ENCODE measurements around the gene TCF21. TPM values are rescaled to one million over a fixed set of nuclear protein-coding genes. Genes with fewer than 3 reads are reported as not detected.

The TCF21 gene
- total and polyA plus RNA-seq, 2 of the 13 experiments (the other 11 are each of a cell fraction or from before 2014, with no cell fraction given) = not detected

GRCh38 chr6:133899556-133899955 lies 10.6 kb downstream of the TCF21 start (continued):
- no peak for TF ChIP-seq ZNF30 (CRISPR knock-in tag; IDR thresholded peaks at IDR 0.05)
- TF ChIP-seq ZFY (CRISPR knock-in tag; IDR thresholded peaks at IDR 0.05) = no peak
- no peak for TF ChIP-seq NFE2 (CRISPR knock-in tag; IDR thresholded peaks at IDR 0.05)
- TF ChIP-seq ZNF563 (CRISPR knock-in tag; IDR thresholded peaks at IDR 0.05) = no peak

- H3K4me1 ChIP-seq (ENCODE audit: insufficient read depth, low read length) = no peaks in the 10 kb centered on the region
- BruUV-seq (replicated peaks) = no TSS peak
- no peak for ATAC-seq
- in situ Hi-C loops (cut with HindIII; ENCODE audit: extremely low pct_ligation_motif_present, low pct_unique_long_range_greater_than_20kb) = no loop called here
- no peak overlapping the region for H3K27ac ChIP-seq (ENCODE audit: extremely low read length, insufficient read depth, low read length)
- no peak for DNase-seq (ENCODE audit: low spot score)
- H3K9ac ChIP-seq (ENCODE audit: insufficient read depth, low read depth, low read length) = no peak overlapping the region
- no peaks in the 10 kb centered on the region for H4K20me1 ChIP-seq (ENCODE audit: insufficient read depth, low read length)
- ChIA-PET POLR2A (no interaction called here), CTCF (ENCODE audit: low intra/inter-chr PET ratio, low total read pairs) (no interaction called here)
- H3K4me2 ChIP-seq (ENCODE audit: low read depth, low read length) = no peak overlapping the region
- intact Hi-C loops (cut with micrococcal nuclease; ENCODE audit: unreplicated experiment) = no loop called here
- H3K27me3 ChIP-seq (ENCODE audit: control insufficient read depth in 1 of 2, insufficient read depth in 2 of 2, low read length in 2 of 2) = peaks cover 0 to 5% of the 10 kb centered on the region in 2 experiments; a peak in 1 of 5 replicates
- no peaks in the 10 kb centered on the region for H3K36me3 ChIP-seq (replicated peaks in 1 of 2; ENCODE audit: control insufficient read depth in 1 of 2, insufficient read depth in 2 of 2, low read length in 2 of 2)
- FAIRE-seq = no peak
- H3K4me3 ChIP-seq (replicated peaks in 1 of 3; ENCODE audit: insufficient read depth in 1 of 3, low read depth in 2 of 3, low read length in 3 of 3) = no peak overlapping the region
- 5% methylated on average over 2 of the region's 2 CpGs for WGBS (ENCODE audit: low lambda C conversion rate)
- no peaks in the 10 kb centered on the region for H3K9me3 ChIP-seq (ENCODE audit: low read length)
- H2AFZ ChIP-seq (ENCODE audit: low read length) = no peak overlapping the region
- no peaks in the 10 kb centered on the region for H3K79me2 ChIP-seq (ENCODE audit: insufficient read depth, low read length)
- TF ChIP-seq TOE1 (CRISPR knock-in tag; IDR thresholded peaks at IDR 0.05) = no peak
- no peak for TF ChIP-seq ZMAT5 (CRISPR knock-in tag; IDR thresholded peaks at IDR 0.05; ENCODE audit: borderline replicate concordance, low read depth)
- TF ChIP-seq SRSF9 (IDR thresholded peaks at IDR 0.05; ENCODE audit: borderline replicate concordance, insufficient read depth, low read depth, low read length, poor library complexity, severe bottlenecking) = no peak
- no peak for TF ChIP-seq ZNF460 (CRISPR knock-in tag; IDR thresholded peaks at IDR 0.05; ENCODE audit: borderline replicate concordance)
- TF ChIP-seq MIER3 (CRISPR knock-in tag; IDR thresholded peaks at IDR 0.05; ENCODE audit: borderline replicate concordance) = no peak
- TF ChIP-seq ZNF224 (CRISPR knock-in tag; IDR thresholded peaks at IDR 0.05) = no peak
- TF ChIP-seq ZFP41 (CRISPR knock-in tag; IDR thresholded peaks at IDR 0.05; ENCODE audit: borderline replicate concordance) = no peak
- no peak for TF ChIP-seq CENPX (CRISPR knock-in tag; IDR thresholded peaks at IDR 0.05)
- TF ChIP-seq MAFF (IDR thresholded peaks at IDR 0.05; ENCODE audit: low read depth, low read length) = peak; percentile 47; the same call in 1 of the 2 replicates
- TF ChIP-seq CBX2 (IDR thresholded peaks at IDR 0.05; ENCODE audit: low read depth, low read length) = no peak
- TF ChIP-seq CBX2 (CRISPR knock-in tag; IDR thresholded peaks at IDR 0.05; ENCODE audit: low read depth) = no peak
- TF ChIP-seq ATF3 (CRISPR knock-in tag; IDR thresholded peaks at IDR 0.05) = no peak
- no peak for TF ChIP-seq ZNF713 (CRISPR knock-in tag; IDR thresholded peaks at IDR 0.05)
- no peak for TF ChIP-seq KLF16 (CRISPR knock-in tag; IDR thresholded peaks at IDR 0.05)
- TF ChIP-seq MAFK (conservative IDR thresholded peaks at IDR 0.05 in 1 of 2, IDR thresholded peaks at IDR 0.05 in 1 of 2; ENCODE audit: low read length in 2 of 2) = peak; percentile 20 to 56; a peak in 1 of 4 replicates
- no peak for TF ChIP-seq NR2F2 (IDR thresholded peaks at IDR 0.05; ENCODE audit: borderline replicate concordance, low read depth)
Measured at GRCh38 chr6:133903855-133904254, 14.9 kb downstream of the TCF21 start.
